Activated CD8-positive, alpha-beta T cell treated with anti-CD3 and anti-CD28 coated beads for 36 hours (primary cell): ENCODE measurements around the gene NAALADL2. TPM values are rescaled to one million over a fixed set of nuclear protein-coding genes. Genes with fewer than 3 reads are reported as not detected.

Experiments used
- ATAC-seq: fragments of 200-7000 bp; cut with Tn5 transposase; one replicate; pipeline ENCODE4 v1.10.0; 2021; ENCODE audit warnings: mild to moderate bottlenecking, moderate library complexity
- CTCF ChIA-PET: fragments of 350-600 bp; sonication (Branson Sonifier 250); formaldehyde crosslinking; loops from one replicate; lab custom pipeline; 2021; ENCODE audit warnings: antibody characterized with exemption; lab: Charles Lee
- POLR2A ChIA-PET: fragments of 350-600 bp; sonication (Branson Sonifier 250); formaldehyde crosslinking; loops from one replicate; lab custom pipeline; 2021; ENCODE audit warnings: antibody characterized with exemption; lab: Charles Lee
- DNase-seq: peaks from one replicate; pipeline ENCODE4 v3.0.0-alpha.2; 2020
- H3K27ac Mint-ChIP-seq: one replicate; pipeline ENCODE4 v1.8.0; 2021; ENCODE audit warnings: mild to moderate bottlenecking, mixed read lengths
- H3K27me3 Mint-ChIP-seq: one replicate; pipeline ENCODE4 v1.8.0; 2021; ENCODE audit warnings: mixed read lengths
- H3K36me3 Mint-ChIP-seq: one replicate; pipeline ENCODE4 v1.8.0; 2021; ENCODE audit warnings: low read depth, mixed read lengths
- H3K4me1 Mint-ChIP-seq: one replicate; pipeline ENCODE4 v1.8.0; 2021; ENCODE audit warnings: low read depth, mixed read lengths
- H3K4me3 Mint-ChIP-seq: one replicate; pipeline ENCODE4 v1.8.0; 2021; ENCODE audit warnings: mild to moderate bottlenecking, moderate library complexity, mixed read lengths
- H3K9me3 Mint-ChIP-seq: one replicate; pipeline ENCODE4 v1.8.0; 2021; ENCODE audit warnings: mixed read lengths
- CTCF ChIP-seq: fragments of 200-600 bp; IDR thresholded peaks from one replicate; pipeline ENCODE4 v1.8.0; 2022; ENCODE audit warnings: antibody characterized with exemption, mild to moderate bottlenecking
- intact Hi-C: fragments of 100-400 bp; cut with micrococcal nuclease; formaldehyde crosslinking; loops from one replicate; pipeline ENCODE4 v1.10.0; 2022
- total RNA-seq, 2 experiments: library from RNA; stranded (reverse); gene quantifications; one replicate each; pipeline ENCODE4 v1.2.3, GENCODE V29; 2021

NAALADL2 gene
- total RNA-seq, 2 experiments from 2014 or later, result 0.60 TPM; not detected in 1

- CTCF ChIA-PET, result no interaction called here
- ATAC-seq (no peak), DNase-seq (no peak)
- Mint-ChIP-seq H3K27ac (no peak overlapping the region), H3K4me1 (no peaks in the 10 kb centered on the region), H3K4me3 (no peak overlapping the region), H3K27me3 (no peaks in the 10 kb centered on the region), H3K36me3 (no peaks in the 10 kb centered on the region), H3K9me3 (no peaks in the 10 kb centered on the region)
- POLR2A ChIA-PET, result no interaction called here
- no peak for TF ChIP-seq CTCF
- intact Hi-C loops, result no loop called here
Measured at GRCh38 chr3:175751089-175751488, 892.0 kb downstream of the NAALADL2 start.

DNA sequence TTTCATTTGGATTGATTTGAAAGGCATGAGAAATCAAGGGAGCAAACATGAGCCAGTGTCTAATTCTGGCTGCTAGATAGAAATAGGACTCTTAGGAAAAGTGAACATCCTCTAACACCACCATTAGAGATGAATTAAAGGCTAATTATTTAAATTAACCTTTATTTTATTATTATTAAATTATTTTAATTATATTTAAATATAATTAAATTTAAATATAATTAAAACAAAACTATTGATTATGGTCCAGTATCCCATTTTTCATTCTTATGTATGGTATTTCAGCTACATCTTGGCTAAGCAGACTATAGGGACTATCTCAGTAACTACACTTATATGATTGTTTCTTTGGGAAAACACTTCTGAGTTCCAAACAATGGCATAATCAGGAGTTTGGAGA, 904.8 kb downstream of the NAALADL2 start:
- Mint-ChIP-seq H3K9me3 (peaks cover 2% of the 10 kb centered on the region), H3K27ac (no peak overlapping the region), H3K4me3 (no peak overlapping the region), H3K27me3 (no peaks in the 10 kb centered on the region), H3K36me3 (no peaks in the 10 kb centered on the region), H3K4me1 (no peaks in the 10 kb centered on the region)
- no peak for TF ChIP-seq CTCF
- intact Hi-C loops, result no loop called here
- no peak for ATAC-seq
- ChIA-PET POLR2A (no interaction called here), CTCF (no interaction called here)
- DNase-seq, result no peak

- Mint-ChIP-seq H3K27ac (no peak overlapping the region), H3K27me3 (no peaks in the 10 kb centered on the region), H3K4me1 (no peaks in the 10 kb centered on the region), H3K36me3 (no peaks in the 10 kb centered on the region), H3K4me3 (no peak overlapping the region), H3K9me3 (peaks cover 2% of the 10 kb centered on the region)
- ChIA-PET POLR2A (no interaction called here), CTCF (no interaction called here)
- DNase-seq (no peak), ATAC-seq (no peak)
- no peak for TF ChIP-seq CTCF
- intact Hi-C loops, result no loop called here
Measured at GRCh38 chr3:175764722-175765121, 905.6 kb downstream of the NAALADL2 start.

GRCh38 chr3:175770426-175770825, 911.3 kb downstream of the NAALADL2 start:
- H3K27me3 Mint-ChIP-seq, result no peaks in the 10 kb centered on the region
- DNase-seq (no peak), ATAC-seq (no peak)
- ChIA-PET POLR2A (no interaction called here), CTCF (no interaction called here)
- intact Hi-C loops, result no loop called here
- no peak for TF ChIP-seq CTCF
- no peak overlapping the region for H3K27ac Mint-ChIP-seq
- no peaks in the 10 kb centered on the region for H3K4me1 Mint-ChIP-seq
- no peak overlapping the region for H3K4me3 Mint-ChIP-seq
- H3K9me3 Mint-ChIP-seq, result peaks cover 3% of the 10 kb centered on the region
- no peaks in the 10 kb centered on the region for H3K36me3 Mint-ChIP-seq

DNA sequence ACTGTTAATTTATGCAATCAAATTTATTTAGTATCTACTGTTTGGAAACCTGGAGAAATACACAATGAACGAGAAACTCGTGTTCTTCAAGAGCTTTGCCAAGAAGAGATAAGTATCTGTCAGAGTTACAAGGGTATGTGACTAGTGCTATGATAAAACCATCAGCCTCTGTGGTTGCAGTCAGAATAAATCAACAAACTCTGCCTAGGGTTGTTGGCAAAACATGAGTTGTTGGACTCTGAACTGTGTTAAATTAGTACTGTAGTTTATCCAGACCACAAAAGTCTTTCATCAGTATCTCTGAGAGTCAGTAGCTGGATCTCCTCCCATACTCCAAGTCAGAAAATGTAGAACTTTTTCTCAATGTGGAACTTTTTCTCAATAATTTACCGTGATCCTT, 918.4 kb downstream of the NAALADL2 start:
- CTCF ChIA-PET, result no interaction called here
- H3K4me3 Mint-ChIP-seq, result no peak overlapping the region

More for the DNA sequence above, 918.4 kb downstream of the NAALADL2 start:
- Mint-ChIP-seq H3K4me1 (no peaks in the 10 kb centered on the region), H3K36me3 (no peaks in the 10 kb centered on the region), H3K9me3 (peaks cover 6% of the 10 kb centered on the region), H3K27me3 (no peaks in the 10 kb centered on the region), H3K27ac (no peak overlapping the region)
- DNase-seq (no peak), ATAC-seq (no peak)
- TF ChIP-seq CTCF, result no peak
- intact Hi-C loops, result no loop called here
- POLR2A ChIA-PET, result no interaction called here
